RKO (cell line): ENCODE measurements around the gene TEX52.
"Not testable (repeated sequence)": the region's sequence is repeated elsewhere in the genome, so short reads cannot be mapped to it uniquely, and the experiment has no call there.

ENCODE experiments used
- DNase-seq: peaks from one replicate; pipeline ENCODE4 v3.0.0-alpha.2; 2016; ENCODE audit warnings: low spot score

The TEX52 gene

GRCh38 chr12:2857021-2857431 lies at the start of gene TEX52:
TSS of gene TEX52 (minus strand) at chr12:2857039. CDS start at chr12:2857026, 13 bp downstream.
- DNase-seq, result no peak

GRCh38 chr12:2904260-2904659 lies 47.4 kb upstream of the TEX52 start:
- no peak for DNase-seq

GRCh38 chr12:2902272-2902880 lies 45.5 kb upstream of the TEX52 start:
- DNase-seq, result no peak

GRCh38 chr12:2900642-2901041 lies 43.8 kb upstream of the TEX52 start:
- DNase-seq, result no peak

- no peak for DNase-seq
These were observed 40.6 kb upstream of the TEX52 start for GRCh38 chr12:2897418-2897817.

- DNase-seq, result no peak
These were observed 38.7 kb upstream of the TEX52 start for GRCh38 chr12:2895511-2895910.

- DNase-seq, result no peak
These were observed 38.2 kb upstream of the TEX52 start for GRCh38 chr12:2895051-2895451.

- DNase-seq, result peak; percentile 84
These were observed 36.2 kb upstream of the TEX52 start for GRCh38 chr12:2893007-2893406.

- no peak for DNase-seq
These were observed 35.4 kb upstream of the TEX52 start for GRCh38 chr12:2892246-2892645.

- peak; percentile 77 for DNase-seq
These were observed 34.6 kb upstream of the TEX52 start for GRCh38 chr12:2891240-2892053.

- DNase-seq, result peak; percentile 97
These were observed 33.8 kb upstream of the TEX52 start, which contains the start of gene TULP3 for GRCh38 chr12:2890388-2891239. TSS of gene TULP3 (plus strand) at chr12:2890891. CDS start at chr12:2890948, 57 bp downstream.

- DNase-seq, result no peak
These were observed 33.2 kb upstream of the TEX52 start for GRCh38 chr12:2890001-2890387.

- no peak for DNase-seq
These were observed 30.1 kb upstream of the TEX52 start for GRCh38 chr12:2886768-2887450.

GRCh38 chr12:2884810-2885209 lies 28.0 kb upstream of the TEX52 start:
- no peak for DNase-seq

GRCh38 chr12:2879853-2880252 lies 23.0 kb upstream of the TEX52 start:
- no peak for DNase-seq

GRCh38 chr12:2877953-2878732 lies 21.3 kb upstream of the TEX52 start:
- peak; percentile 23 for DNase-seq

- DNase-seq, result peak; percentile 88
These were observed 20.5 kb upstream of the TEX52 start, which contains the start of the genes FOXM1 and RHNO1 for GRCh38 chr12:2877047-2877952. TSS of gene FOXM1 (minus strand) at chr12:2877174. CDS start at chr12:2874478, 2,696 bp downstream. TSS of gene RHNO1 (plus strand) at chr12:2877223. CDS start at chr12:2885367, 8,144 bp downstream.

- peak; percentile 64 for DNase-seq
These were observed 19.7 kb upstream of the TEX52 start for GRCh38 chr12:2876431-2877046.

GRCh38 chr12:2868986-2869632 lies 12.3 kb upstream of the TEX52 start:
- not testable (repeated sequence) for DNase-seq
